GM23338 (cell line): Measurements from ENCODE around the gene PAX5.

Experiments
- EZH2 ChIP-seq: fragments of 200-600 bp; sonication (generic); IDR thresholded peaks from one replicate; pipeline ENCODE4 v1.8.0; 2017; ENCODE audit warnings: antibody characterized with exemption, mild to moderate bottlenecking, low read depth; ENCODE audit not compliant: unreplicated experiment
- POLR2AphosphoS5 ChIP-seq: IDR thresholded peaks from 2 replicates; pipeline ENCODE4 v1.6.1; 2016; ENCODE audit warnings: antibody characterized with exemption, low read depth
- TF ChIP-seq, protein P1 (sequence below), 2 experiments: fragments of 200-600 bp in 1 of 2; sonication (generic) in 1 of 2; conservative IDR thresholded peaks; 2 replicates each; pipeline versions ENCODE4 v1.5.1 to v1.6.1; 2016 to 2017; ENCODE audit warnings: antibody characterized with exemption in 2 of 2, low read depth in 2 of 2, mild to moderate bottlenecking in 2 of 2, moderate library complexity in 1 of 2
- TF ChIP-seq, protein P2 (sequence below): IDR thresholded peaks from 2 replicates; pipeline ENCODE4 v1.6.1; 2016; ENCODE audit warnings: antibody characterized with exemption
- TF ChIP-seq, protein P3 (sequence below): IDR thresholded peaks from one replicate; pipeline ENCODE4 v1.6.1; 2018; ENCODE audit warnings: antibody characterized with exemption; ENCODE audit not compliant: unreplicated experiment

DNA sequence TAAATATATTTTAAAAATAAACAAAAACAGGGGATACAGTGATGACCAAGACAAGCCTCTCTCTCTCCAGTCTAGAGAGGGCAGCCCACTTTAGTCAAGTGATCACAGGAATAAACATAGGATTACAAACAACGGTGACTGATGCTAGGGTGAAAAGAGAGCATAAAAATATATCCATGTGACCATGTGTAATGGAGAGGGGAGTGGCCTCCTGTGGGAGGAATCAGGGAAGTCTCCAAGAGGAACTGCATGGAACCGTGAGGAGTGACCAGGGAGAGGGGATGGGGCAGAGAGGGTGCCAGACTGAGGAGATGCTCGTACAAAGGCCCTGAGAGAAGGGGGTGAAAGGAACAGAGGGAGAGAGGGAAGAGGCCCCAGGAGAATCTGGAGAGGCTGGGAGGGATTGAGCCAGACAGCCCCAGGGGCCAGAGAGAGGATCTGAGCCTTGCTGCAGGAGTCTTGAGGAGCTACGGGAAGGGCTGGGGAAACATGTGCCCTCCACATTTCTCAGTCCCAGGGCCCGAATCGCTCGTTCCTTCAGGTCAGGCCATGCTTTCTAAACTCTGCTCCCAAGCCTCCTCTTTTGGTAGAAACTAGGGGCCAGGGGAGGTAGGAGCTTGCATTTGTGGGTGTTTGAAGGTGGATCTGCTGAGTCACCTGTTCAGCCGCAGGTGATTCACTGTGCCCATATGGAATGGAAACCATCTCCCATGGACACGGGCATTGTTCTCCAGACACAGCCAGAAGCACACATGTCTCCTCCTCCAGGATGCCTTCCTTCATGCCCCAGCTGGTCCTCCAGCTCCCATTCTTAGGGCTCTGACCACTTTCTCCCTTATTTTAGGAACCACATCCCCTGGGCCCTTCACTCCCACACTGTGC lies 63.8 kb downstream of the PAX5 start:
- TF ChIP-seq, protein P1, sequence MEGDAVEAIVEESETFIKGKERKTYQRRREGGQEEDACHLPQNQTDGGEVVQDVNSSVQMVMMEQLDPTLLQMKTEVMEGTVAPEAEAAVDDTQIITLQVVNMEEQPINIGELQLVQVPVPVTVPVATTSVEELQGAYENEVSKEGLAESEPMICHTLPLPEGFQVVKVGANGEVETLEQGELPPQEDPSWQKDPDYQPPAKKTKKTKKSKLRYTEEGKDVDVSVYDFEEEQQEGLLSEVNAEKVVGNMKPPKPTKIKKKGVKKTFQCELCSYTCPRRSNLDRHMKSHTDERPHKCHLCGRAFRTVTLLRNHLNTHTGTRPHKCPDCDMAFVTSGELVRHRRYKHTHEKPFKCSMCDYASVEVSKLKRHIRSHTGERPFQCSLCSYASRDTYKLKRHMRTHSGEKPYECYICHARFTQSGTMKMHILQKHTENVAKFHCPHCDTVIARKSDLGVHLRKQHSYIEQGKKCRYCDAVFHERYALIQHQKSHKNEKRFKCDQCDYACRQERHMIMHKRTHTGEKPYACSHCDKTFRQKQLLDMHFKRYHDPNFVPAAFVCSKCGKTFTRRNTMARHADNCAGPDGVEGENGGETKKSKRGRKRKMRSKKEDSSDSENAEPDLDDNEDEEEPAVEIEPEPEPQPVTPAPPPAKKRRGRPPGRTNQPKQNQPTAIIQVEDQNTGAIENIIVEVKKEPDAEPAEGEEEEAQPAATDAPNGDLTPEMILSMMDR (conservative IDR thresholded peaks at IDR 0.05; ENCODE audit: low read depth in 2 of 2): no peak
- TF ChIP-seq POLR2AphosphoS5 (no peak), EZH2 (no peak)
- TF ChIP-seq, protein P2, sequence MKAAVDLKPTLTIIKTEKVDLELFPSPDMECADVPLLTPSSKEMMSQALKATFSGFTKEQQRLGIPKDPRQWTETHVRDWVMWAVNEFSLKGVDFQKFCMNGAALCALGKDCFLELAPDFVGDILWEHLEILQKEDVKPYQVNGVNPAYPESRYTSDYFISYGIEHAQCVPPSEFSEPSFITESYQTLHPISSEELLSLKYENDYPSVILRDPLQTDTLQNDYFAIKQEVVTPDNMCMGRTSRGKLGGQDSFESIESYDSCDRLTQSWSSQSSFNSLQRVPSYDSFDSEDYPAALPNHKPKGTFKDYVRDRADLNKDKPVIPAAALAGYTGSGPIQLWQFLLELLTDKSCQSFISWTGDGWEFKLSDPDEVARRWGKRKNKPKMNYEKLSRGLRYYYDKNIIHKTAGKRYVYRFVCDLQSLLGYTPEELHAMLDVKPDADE: no peak
- TF ChIP-seq, protein P3, sequence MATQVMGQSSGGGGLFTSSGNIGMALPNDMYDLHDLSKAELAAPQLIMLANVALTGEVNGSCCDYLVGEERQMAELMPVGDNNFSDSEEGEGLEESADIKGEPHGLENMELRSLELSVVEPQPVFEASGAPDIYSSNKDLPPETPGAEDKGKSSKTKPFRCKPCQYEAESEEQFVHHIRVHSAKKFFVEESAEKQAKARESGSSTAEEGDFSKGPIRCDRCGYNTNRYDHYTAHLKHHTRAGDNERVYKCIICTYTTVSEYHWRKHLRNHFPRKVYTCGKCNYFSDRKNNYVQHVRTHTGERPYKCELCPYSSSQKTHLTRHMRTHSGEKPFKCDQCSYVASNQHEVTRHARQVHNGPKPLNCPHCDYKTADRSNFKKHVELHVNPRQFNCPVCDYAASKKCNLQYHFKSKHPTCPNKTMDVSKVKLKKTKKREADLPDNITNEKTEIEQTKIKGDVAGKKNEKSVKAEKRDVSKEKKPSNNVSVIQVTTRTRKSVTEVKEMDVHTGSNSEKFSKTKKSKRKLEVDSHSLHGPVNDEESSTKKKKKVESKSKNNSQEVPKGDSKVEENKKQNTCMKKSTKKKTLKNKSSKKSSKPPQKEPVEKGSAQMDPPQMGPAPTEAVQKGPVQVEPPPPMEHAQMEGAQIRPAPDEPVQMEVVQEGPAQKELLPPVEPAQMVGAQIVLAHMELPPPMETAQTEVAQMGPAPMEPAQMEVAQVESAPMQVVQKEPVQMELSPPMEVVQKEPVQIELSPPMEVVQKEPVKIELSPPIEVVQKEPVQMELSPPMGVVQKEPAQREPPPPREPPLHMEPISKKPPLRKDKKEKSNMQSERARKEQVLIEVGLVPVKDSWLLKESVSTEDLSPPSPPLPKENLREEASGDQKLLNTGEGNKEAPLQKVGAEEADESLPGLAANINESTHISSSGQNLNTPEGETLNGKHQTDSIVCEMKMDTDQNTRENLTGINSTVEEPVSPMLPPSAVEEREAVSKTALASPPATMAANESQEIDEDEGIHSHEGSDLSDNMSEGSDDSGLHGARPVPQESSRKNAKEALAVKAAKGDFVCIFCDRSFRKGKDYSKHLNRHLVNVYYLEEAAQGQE: no peak
